Thymus (tissue), 11 donors: ENCODE results near the gene TMEM33. TPM values are rescaled to one million over a fixed set of nuclear protein-coding genes. Genes with fewer than 3 reads are reported as not detected.

ENCODE experiments used
- DNase-seq, 9 donors: peaks; one replicate each; pipeline ENCODE4 v3.0.0-alpha.2; 2013; ENCODE audit warnings: low spot score in 9 of 9, low read depth in 6 of 9, missing footprints in 1 of 9
- H3K27ac ChIP-seq, 2 donors: one replicate each; pipeline ENCODE4 v1.5.1; 2013; ENCODE audit warnings: control low read depth in 1 of 2, low read depth in 1 of 2, low read length in 1 of 2, mild to moderate bottlenecking in 1 of 2, moderate library complexity in 1 of 2
- H3K27me3 ChIP-seq, 2 donors: one replicate each; pipeline ENCODE4 v1.5.1; 2013; ENCODE audit warnings: low read length in 1 of 2; ENCODE audit not compliant: control insufficient read depth in 2 of 2, insufficient read depth in 1 of 2
- H3K36me3 ChIP-seq, 2 donors: one replicate each; pipeline ENCODE4 v1.5.1; 2013; ENCODE audit warnings: low read length in 1 of 2, mild to moderate bottlenecking in 1 of 2, moderate library complexity in 1 of 2; ENCODE audit not compliant: control insufficient read depth in 2 of 2, insufficient read depth in 2 of 2
- H3K4me1 ChIP-seq, 2 donors: one replicate each; pipeline ENCODE4 v1.5.1; 2013; ENCODE audit warnings: low read length in 2 of 2; ENCODE audit not compliant: control insufficient read depth in 2 of 2, insufficient read depth in 2 of 2
- H3K4me3 ChIP-seq, 2 donors: one replicate each; pipeline ENCODE4 v1.5.1; 2013; ENCODE audit warnings: low read length in 2 of 2, control low read depth in 1 of 2, mild to moderate bottlenecking in 1 of 2
- H3K9me3 ChIP-seq, 2 donors: one replicate each; pipeline ENCODE4 v1.5.1; 2013; ENCODE audit warnings: low read length in 1 of 2, mild to moderate bottlenecking in 1 of 2; ENCODE audit not compliant: control insufficient read depth in 2 of 2, insufficient read depth in 1 of 2
- WGBS: extraction: QIAGEN DNeasy Blood & Tissue Kit; methylation state at CpG from one replicate; pipeline ENCODE4 v1.1.7; 2013; 5-methylcytosine and 5-hydroxymethylcytosine counted together
- polyA plus RNA-seq: library from polyadenylated mRNA; stranded (reverse); fragments of 200-250 nt; gene quantifications from one replicate; pipeline ENCODE4 v1.2.3, GENCODE V29; 2013
- total RNA-seq: library from RNA; stranded (reverse); fragments of 120-200 nt; gene quantifications from one replicate; pipeline ENCODE4 v1.2.4, GENCODE V29; 2013
- donor health status: healthy.

TMEM33 gene
- total and polyA plus RNA-seq, 2 donors = 13.7 to 23.8 TPM

DNA sequence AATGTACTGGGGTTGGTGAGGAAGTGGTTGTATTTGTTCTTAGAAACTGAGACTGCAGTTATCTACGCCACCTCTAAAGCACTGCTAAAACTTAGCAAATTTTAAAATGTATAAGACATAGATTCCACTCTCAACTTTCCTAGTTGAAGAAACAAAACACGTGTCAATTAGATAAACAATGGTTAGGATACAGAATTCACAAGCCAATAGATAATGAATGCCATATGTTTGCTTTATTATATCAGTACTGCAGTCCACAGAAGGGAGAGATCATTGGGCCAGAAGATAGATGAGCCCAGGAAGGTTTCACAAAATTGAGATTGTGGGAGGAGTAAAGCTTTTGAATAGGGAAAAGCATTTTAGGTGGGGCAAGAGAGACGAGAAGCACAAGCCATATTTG is 14.3 kb downstream of the TMEM33 start:
- H3K27ac ChIP-seq = no peak overlapping the region
- no peak overlapping the region for H3K4me3 ChIP-seq
- no peaks in the 10 kb centered on the region for H3K27me3 ChIP-seq
- H3K9me3 ChIP-seq = no peaks in the 10 kb centered on the region
- H3K36me3 ChIP-seq = peaks cover 3 to 50% of the 10 kb centered on the region in 2 donors
- H3K4me1 ChIP-seq = no peaks in the 10 kb centered on the region
- WGBS = 97% methylated on average over 3 of the region's 3 CpGs
- DNase-seq = no peak

DNA sequence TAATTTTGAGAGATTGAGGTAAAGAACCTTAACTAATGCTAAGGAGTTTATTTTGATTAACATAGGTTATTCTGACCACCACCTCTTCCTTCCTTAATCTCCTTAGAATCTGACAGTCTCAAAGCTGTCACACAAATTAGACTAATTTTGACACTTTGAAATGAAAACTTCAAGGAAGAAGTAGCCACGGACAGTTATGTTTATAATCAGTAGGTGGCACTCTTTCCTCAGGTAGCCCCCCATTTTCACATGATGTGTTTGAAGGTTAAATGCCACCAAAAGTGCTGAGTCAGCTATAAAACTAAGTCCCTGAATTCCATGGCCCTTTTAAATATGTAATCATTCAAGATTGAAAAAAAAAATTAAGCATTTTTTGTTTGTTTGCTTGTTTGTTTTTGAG is 22.4 kb downstream of the TMEM33 start:
- DNase-seq = peak in 7 of 9 donors; percentile 19 to 63 (median 28)
- H3K4me1 ChIP-seq = no peaks in the 10 kb centered on the region
- no peaks in the 10 kb centered on the region for H3K9me3 ChIP-seq
- H3K27me3 ChIP-seq = no peaks in the 10 kb centered on the region
- H3K36me3 ChIP-seq = peaks cover 0 to 23% of the 10 kb centered on the region in 2 donors
- H3K27ac ChIP-seq = no peak overlapping the region
- no peak overlapping the region for H3K4me3 ChIP-seq
- 27% methylated on average over 1 of the region's 1 CpG for WGBS

DNA sequence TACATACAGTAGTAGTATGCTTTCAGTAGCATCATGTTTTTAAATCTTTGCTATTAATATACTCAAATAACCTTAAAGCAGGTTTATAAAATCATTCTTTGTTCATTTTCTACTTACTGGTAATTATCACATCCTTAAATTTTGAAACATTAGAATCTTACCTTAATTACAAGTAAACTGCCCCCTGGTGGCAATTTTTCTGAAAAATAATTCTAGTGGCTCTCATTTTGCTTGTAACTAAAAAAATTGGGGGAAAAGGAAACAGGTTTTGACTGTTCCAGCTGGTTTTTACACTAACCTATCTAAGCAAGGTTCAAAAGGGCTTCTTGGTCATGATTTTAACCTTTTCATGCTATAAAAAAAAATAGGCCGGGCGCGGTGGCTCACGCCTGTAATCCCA is 27.9 kb downstream of the TMEM33 start:
- 94% methylated on average over 4 of the region's 4 CpGs for WGBS
- no peaks in the 10 kb centered on the region for H3K9me3 ChIP-seq

DNA sequence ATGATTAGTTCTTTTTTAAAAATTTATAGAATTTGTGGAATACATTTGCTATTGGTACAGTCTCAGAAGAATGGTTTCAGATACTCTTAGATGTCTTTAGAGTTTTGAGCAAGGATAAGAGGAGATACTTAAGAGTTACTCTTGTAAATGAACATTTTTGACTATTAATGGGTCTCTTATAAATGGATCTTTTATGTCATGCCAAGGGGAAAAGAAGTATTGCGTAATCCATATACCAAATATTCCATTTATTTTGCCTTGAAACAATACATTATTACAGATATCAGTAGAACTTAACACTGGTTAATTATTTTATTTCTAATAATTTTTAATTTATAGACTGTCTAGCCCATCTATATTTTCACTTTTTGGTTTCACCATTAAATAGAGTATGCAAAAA is 29.2 kb downstream of the TMEM33 start:
- Histone ChIP-seq H3K27me3 (no peaks in the 10 kb centered on the region), H3K36me3 (no peaks in the 10 kb centered on the region), H3K4me3 (no peak overlapping the region), H3K4me1 (no peaks in the 10 kb centered on the region), H3K27ac (no peak overlapping the region), H3K9me3 (peaks cover 0 to 7% of the 10 kb centered on the region in 2 donors)
- 100% methylated on average over 1 of the region's 1 CpG for WGBS
- no peak for DNase-seq

More for the DNA sequence above, 27.9 kb downstream of the TMEM33 start:
- Histone ChIP-seq H3K36me3 (peaks cover 0 to 2% of the 10 kb centered on the region in 2 donors), H3K27ac (no peak overlapping the region), H3K27me3 (no peaks in the 10 kb centered on the region), H3K4me3 (no peak overlapping the region), H3K4me1 (no peaks in the 10 kb centered on the region)
- DNase-seq = peak in 3 of 9 donors; percentile 2 to 39 (median 7)

DNA sequence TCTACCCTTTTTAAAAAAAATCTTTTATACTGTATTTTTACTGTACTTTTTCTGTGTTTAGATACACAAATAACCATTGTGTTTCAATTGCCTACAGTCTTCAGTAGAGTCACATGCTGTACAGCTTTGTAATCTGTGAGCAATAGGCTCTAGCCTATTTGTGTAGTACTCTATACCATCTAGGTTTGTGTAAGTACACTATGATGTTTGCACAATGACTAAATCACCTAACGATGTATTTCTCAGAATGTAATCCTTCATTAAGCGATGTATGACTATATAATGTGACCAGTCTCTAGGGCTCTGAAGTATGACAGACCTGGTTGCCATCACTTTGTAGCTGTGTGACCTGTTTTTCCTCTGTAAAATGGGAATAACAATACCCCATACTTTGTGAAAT is 32.2 kb downstream of the TMEM33 start:
- Histone ChIP-seq H3K4me1 (no peaks in the 10 kb centered on the region), H3K27ac (no peak overlapping the region), H3K4me3 (no peak overlapping the region), H3K36me3 (no peaks in the 10 kb centered on the region), H3K27me3 (no peaks in the 10 kb centered on the region), H3K9me3 (peaks cover 0 to 7% of the 10 kb centered on the region in 2 donors)
- WGBS = 96% methylated on average over 2 of the region's 2 CpGs
- no peak for DNase-seq

DNA sequence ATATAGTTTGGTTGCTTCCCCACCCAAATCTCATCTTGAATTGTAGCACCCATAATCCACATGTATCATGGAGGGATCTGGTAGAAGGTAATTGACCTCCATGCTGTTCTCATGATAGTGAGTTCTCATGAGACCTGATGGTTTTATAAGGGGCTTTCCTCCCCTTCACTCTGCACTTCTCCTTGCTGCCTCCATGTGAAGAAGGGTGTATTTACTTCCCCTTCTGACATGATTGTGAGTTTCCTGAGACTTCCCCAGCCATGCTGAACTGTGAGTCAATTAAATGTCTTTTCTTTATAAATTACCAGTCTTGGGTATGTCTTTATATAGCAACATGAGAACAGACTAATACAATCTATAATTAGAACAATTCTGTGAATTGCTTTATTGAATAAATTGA is 34.4 kb downstream of the TMEM33 start:
- Histone ChIP-seq H3K27ac (no peak overlapping the region), H3K4me1 (no peaks in the 10 kb centered on the region), H3K36me3 (no peaks in the 10 kb centered on the region), H3K4me3 (no peak overlapping the region), H3K27me3 (no peaks in the 10 kb centered on the region), H3K9me3 (peaks cover 0 to 7% of the 10 kb centered on the region in 2 donors)
- DNase-seq = no peak

DNA sequence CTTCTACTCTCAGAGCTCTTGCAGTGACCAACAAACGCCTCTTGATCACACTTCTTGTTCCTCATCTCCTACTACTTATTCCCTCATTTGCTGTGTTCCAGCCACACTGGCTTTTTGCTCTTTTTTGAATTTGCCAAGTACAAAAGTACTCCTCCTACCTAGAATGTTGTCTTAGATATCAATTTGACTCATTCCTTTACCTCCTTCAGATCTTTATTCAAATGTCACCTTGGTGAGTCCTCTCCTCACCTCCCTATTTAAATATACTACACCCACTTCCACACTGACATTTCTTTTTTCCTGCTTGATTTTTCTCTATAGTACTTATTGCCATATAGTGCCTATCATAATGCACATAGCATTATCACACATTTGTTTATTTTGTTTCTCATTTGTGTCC is 40.1 kb downstream of the TMEM33 start:
- Histone ChIP-seq H3K27me3 (no peaks in the 10 kb centered on the region), H3K36me3 (no peaks in the 10 kb centered on the region)
- 92% methylated on average over 1 of the region's 1 CpG for WGBS

DNA sequence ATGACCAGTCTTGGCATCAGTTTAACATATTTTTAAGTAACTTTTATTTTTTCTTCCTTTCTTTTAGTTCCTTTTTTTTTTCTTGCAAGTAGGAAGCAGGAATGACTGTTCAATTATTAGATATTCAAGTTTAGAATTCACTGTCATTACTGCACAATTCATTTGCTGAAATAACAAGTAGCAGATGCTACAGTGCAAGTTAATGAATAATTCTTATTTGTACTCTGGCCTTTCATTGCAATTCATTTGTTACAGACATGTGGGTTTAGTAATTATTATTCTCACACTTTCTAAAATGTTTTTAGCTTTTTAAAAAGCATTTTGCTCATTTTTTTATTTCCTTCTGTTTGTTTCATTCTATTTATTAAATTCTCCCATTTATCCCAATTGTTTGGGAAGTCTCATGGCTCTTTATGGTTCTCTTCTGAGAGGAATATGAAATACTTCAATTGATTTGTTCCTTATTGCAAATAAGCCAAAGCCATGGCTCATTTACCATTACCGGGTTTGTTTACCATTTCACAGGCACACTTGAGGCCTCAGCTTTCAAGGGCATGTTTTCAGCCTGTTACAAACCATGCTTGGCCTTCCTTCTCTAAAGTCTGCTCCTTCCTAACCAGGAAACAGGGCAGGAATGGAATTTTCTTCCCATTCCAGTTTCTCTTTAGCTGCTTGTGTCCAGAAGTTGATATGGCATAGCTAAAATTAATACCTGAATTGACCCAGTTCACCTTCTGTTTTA is 41.7 kb downstream of the TMEM33 start:
- DNase-seq = no peak
- no peaks in the 10 kb centered on the region for H3K36me3 ChIP-seq
- no peaks in the 10 kb centered on the region for H3K4me1 ChIP-seq
- no peak overlapping the region for H3K27ac ChIP-seq
- peaks cover 0 to 3% of the 10 kb centered on the region in 2 donors for H3K9me3 ChIP-seq
- no peaks in the 10 kb centered on the region for H3K27me3 ChIP-seq
- no peak overlapping the region for H3K4me3 ChIP-seq
- 93% methylated on average over 1 of the region's 1 CpG for WGBS

More for the DNA sequence above, 40.1 kb downstream of the TMEM33 start:
- Histone ChIP-seq H3K27ac (no peak overlapping the region), H3K9me3 (no peaks in the 10 kb centered on the region), H3K4me1 (no peaks in the 10 kb centered on the region), H3K4me3 (no peak overlapping the region)
- DNase-seq = no peak

DNA sequence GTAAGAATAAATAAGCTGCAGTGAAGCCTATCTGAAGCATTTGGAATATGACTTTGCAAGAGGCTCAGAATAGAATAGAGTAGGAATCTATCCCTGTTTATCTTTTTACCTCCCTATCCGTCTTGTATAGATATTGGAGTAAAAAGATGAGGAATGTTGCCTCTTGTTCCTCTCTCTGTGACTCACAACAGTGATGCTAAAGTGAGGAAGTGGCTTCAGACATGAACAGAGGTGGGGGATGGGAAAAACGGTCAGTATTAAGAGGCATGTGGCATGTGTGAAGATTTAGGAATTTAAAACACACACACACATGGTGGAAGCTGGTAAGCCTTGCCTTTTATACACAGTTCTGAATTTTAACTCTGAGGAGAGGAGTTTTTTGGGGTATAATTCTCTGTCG is 42.5 kb downstream of the TMEM33 start:
- no peak for DNase-seq
- no peaks in the 10 kb centered on the region for H3K27me3 ChIP-seq
- no peaks in the 10 kb centered on the region for H3K4me1 ChIP-seq
- H3K27ac ChIP-seq = no peak overlapping the region
- no peaks in the 10 kb centered on the region for H3K36me3 ChIP-seq
- H3K4me3 ChIP-seq = no peak overlapping the region
- WGBS = 48% methylated on average over 3 of the region's 3 CpGs
- peaks cover 0 to 6% of the 10 kb centered on the region in 2 donors for H3K9me3 ChIP-seq
